GM19463 (cell line): ENCODE measurements around the gene GPR158.

Source experiments
- ATAC-seq: cut with Tn5 transposase; IDR thresholded peaks from one replicate; pipeline ENCODE4 v1.9.1; 2021; ENCODE audit warnings: mild to moderate bottlenecking, moderate library complexity; ENCODE audit not compliant: unreplicated experiment

The GPR158 gene

GRCh38 chr10:25651534-25651933 lies 476.7 kb downstream of the GPR158 start:
- no peak for ATAC-seq
